Fibroblast of skin of left biceps (primary cell): ENCODE results near the gene TMEM145.

ENCODE experiments used
- DNase-seq, 2 experiments: peaks; one replicate each; pipeline ENCODE4 v3.0.0-alpha.2; 2013; ENCODE audit warnings: low read depth in 2 of 2

Gene TMEM145

GRCh38 chr19:42361545-42361910 is 48.4 kb downstream of the TMEM145 start:
- DNase-seq, result no peak

GRCh38 chr19:42362342-42362741 is 49.2 kb downstream of the TMEM145 start:
- no peak for DNase-seq

- no peak for DNase-seq
These were observed 49.9 kb downstream of the TMEM145 start for GRCh38 chr19:42362891-42363440.

- DNase-seq, result no peak
These were observed 50.7 kb downstream of the TMEM145 start for GRCh38 chr19:42363614-42364346.

- no peak for DNase-seq
These were observed 53.6 kb downstream of the TMEM145 start for GRCh38 chr19:42366673-42367072.

GRCh38 chr19:42367929-42368328 is 54.8 kb downstream of the TMEM145 start:
- DNase-seq, result no peak

- DNase-seq, result no peak
These were observed 55.3 kb downstream of the TMEM145 start for GRCh38 chr19:42368360-42368759.

- DNase-seq, result no peak
These were observed 55.7 kb downstream of the TMEM145 start for GRCh38 chr19:42368765-42369164.

GRCh38 chr19:42369433-42370067 is 56.4 kb downstream of the TMEM145 start:
- DNase-seq, result no peak

GRCh38 chr19:42370068-42370520 is 57.0 kb downstream of the TMEM145 start:
- no peak for DNase-seq

- DNase-seq, result peak in 1 of 2 experiments; percentile 6
These were observed 57.6 kb downstream of the TMEM145 start for GRCh38 chr19:42370626-42371175.
